ENCODE results near the gene TRIM65. TPM values are rescaled to one million over a fixed set of nuclear protein-coding genes. Genes with fewer than 3 reads are reported as not detected.

Gene TRIM65
- total and polyA plus RNA-seq, 2 of the 13 experiments (the other 11 are each of a cell fraction or from before 2014, with no cell fraction given): 10.3 to 22.4 TPM

DNA sequence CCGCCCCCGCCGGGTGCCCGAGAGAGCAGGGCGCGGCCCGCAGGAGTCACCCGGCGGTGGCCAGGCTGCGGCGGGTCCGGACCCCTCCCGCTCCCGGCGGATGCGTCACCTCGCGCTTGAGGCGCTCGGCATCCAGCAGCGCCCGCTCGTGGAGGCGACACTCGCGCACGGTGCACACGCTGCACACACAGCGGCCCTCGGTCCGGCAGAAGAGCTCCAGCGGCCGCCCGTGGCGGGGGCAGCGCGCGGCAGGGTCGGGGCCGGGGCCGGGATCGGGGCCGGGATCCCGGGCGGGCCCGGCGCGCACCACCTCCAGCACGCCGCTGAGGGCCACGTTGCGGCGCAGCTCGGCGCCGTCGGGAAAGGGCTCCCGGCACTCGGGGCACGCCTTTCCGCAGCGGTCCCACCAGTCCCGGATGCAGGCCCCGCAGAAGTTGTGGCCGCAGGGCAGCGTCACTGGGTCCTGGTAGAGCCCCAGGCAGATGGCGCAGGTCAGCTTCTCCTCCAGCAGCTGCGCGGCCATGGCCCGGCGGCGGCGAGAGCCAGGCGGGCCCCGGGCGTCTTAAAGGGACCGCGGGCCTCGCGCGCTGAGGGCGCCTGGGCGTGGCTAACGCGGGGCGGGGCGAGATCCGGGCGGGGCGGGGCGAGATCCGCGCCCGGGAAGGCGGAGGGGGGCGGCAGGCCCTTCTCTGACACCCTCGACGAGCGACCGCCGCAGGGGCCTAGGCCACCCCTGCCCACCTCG is at the start of gene TRIM65 (continued):
- TF ChIP-seq, protein P1, sequence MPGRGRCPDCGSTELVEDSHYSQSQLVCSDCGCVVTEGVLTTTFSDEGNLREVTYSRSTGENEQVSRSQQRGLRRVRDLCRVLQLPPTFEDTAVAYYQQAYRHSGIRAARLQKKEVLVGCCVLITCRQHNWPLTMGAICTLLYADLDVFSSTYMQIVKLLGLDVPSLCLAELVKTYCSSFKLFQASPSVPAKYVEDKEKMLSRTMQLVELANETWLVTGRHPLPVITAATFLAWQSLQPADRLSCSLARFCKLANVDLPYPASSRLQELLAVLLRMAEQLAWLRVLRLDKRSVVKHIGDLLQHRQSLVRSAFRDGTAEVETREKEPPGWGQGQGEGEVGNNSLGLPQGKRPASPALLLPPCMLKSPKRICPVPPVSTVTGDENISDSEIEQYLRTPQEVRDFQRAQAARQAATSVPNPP (CRISPR knock-in tag; IDR thresholded peaks at IDR 0.05): peak; percentile 64
- TF ChIP-seq ZNF232 (CRISPR knock-in tag; IDR thresholded peaks at IDR 0.05; ENCODE audit: borderline replicate concordance) (peak; percentile 68; the same call in 1 of the 2 replicates), POLR2AphosphoS2 (IDR thresholded peaks at IDR 0.05; ENCODE audit: low read depth, low read length) (no peak), MED13 (CRISPR knock-in tag; IDR thresholded peaks at IDR 0.05) (peak; percentile 73; the same call in 1 of the 2 replicates), ZNF367 (CRISPR knock-in tag; IDR thresholded peaks at IDR 0.05; ENCODE audit: borderline replicate concordance) (no peak), YEATS4 (CRISPR knock-in tag; IDR thresholded peaks at IDR 0.05; ENCODE audit: borderline replicate concordance) (peak; percentile 90), DPF2 (CRISPR knock-in tag; IDR thresholded peaks at IDR 0.05; ENCODE audit: borderline replicate concordance, low read depth) (no peak), ZBTB7B (CRISPR knock-in tag; IDR thresholded peaks at IDR 0.05) (0 out of 2 replicates have a peak, but pooled peaks have one; percentile 38), ZNF138 (CRISPR knock-in tag; IDR thresholded peaks at IDR 0.05; ENCODE audit: low read depth) (peak; percentile 49; the same call in 1 of the 2 replicates), ZBTB42 (CRISPR knock-in tag; IDR thresholded peaks at IDR 0.05) (no peak), RCOR2 (CRISPR knock-in tag; IDR thresholded peaks at IDR 0.05) (no peak)
- TF ChIP-seq, protein P2, sequence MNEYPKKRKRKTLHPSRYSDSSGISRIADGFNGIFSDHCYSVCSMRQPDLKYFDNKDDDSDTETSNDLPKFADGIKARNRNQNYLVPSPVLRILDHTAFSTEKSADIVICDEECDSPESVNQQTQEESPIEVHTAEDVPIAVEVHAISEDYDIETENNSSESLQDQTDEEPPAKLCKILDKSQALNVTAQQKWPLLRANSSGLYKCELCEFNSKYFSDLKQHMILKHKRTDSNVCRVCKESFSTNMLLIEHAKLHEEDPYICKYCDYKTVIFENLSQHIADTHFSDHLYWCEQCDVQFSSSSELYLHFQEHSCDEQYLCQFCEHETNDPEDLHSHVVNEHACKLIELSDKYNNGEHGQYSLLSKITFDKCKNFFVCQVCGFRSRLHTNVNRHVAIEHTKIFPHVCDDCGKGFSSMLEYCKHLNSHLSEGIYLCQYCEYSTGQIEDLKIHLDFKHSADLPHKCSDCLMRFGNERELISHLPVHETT (CRISPR knock-in tag; conservative IDR thresholded peaks at IDR 0.05): 0 out of 2 replicates have a peak, but pooled peaks have one; percentile 20
- TF ChIP-seq, protein P3, sequence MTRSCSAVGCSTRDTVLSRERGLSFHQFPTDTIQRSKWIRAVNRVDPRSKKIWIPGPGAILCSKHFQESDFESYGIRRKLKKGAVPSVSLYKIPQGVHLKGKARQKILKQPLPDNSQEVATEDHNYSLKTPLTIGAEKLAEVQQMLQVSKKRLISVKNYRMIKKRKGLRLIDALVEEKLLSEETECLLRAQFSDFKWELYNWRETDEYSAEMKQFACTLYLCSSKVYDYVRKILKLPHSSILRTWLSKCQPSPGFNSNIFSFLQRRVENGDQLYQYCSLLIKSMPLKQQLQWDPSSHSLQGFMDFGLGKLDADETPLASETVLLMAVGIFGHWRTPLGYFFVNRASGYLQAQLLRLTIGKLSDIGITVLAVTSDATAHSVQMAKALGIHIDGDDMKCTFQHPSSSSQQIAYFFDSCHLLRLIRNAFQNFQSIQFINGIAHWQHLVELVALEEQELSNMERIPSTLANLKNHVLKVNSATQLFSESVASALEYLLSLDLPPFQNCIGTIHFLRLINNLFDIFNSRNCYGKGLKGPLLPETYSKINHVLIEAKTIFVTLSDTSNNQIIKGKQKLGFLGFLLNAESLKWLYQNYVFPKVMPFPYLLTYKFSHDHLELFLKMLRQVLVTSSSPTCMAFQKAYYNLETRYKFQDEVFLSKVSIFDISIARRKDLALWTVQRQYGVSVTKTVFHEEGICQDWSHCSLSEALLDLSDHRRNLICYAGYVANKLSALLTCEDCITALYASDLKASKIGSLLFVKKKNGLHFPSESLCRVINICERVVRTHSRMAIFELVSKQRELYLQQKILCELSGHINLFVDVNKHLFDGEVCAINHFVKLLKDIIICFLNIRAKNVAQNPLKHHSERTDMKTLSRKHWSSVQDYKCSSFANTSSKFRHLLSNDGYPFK (CRISPR knock-in tag; IDR thresholded peaks at IDR 0.05; ENCODE audit: borderline replicate concordance): no peak
- TF ChIP-seq, protein P4, sequence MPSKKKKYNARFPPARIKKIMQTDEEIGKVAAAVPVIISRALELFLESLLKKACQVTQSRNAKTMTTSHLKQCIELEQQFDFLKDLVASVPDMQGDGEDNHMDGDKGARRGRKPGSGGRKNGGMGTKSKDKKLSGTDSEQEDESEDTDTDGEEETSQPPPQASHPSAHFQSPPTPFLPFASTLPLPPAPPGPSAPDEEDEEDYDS (CRISPR knock-in tag; IDR thresholded peaks at IDR 0.05): peak; percentile 87
- TF ChIP-seq, protein P5, sequence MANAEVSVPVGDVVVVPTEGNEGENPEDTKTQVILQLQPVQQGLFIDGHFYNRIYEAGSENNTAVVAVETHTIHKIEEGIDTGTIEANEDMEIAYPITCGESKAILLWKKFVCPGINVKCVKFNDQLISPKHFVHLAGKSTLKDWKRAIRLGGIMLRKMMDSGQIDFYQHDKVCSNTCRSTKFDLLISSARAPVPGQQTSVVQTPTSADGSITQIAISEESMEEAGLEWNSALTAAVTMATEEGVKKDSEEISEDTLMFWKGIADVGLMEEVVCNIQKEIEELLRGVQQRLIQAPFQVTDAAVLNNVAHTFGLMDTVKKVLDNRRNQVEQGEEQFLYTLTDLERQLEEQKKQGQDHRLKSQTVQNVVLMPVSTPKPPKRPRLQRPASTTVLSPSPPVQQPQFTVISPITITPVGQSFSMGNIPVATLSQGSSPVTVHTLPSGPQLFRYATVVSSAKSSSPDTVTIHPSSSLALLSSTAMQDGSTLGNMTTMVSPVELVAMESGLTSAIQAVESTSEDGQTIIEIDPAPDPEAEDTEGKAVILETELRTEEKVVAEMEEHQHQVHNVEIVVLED (CRISPR knock-in tag; IDR thresholded peaks at IDR 0.05; ENCODE audit: borderline replicate concordance): peak; percentile 65
- TF ChIP-seq, protein P6, sequence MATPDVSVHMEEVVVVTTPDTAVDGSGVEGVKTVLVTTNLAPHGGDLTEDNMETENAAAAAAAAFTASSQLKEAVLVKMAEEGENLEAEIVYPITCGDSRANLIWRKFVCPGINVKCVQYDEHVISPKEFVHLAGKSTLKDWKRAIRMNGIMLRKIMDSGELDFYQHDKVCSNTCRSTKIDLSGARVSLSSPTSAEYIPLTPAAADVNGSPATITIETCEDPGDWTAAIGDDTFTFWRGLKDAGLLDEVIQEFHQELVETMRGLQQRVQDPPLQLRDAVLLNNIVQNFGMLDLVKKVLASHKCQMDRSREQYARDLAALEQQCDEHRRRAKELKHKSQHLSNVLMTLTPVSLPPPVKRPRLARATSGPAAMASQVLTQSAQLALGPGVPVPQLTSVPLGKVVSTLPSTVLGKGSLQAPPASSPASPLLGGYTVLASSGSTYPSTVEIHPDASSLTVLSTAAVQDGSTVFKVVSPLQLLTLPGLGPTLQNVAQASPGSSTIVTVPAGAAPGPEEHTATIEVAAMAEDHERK (CRISPR knock-in tag; IDR thresholded peaks at IDR 0.05; ENCODE audit: low read depth): no peak
- TF ChIP-seq, protein P7, sequence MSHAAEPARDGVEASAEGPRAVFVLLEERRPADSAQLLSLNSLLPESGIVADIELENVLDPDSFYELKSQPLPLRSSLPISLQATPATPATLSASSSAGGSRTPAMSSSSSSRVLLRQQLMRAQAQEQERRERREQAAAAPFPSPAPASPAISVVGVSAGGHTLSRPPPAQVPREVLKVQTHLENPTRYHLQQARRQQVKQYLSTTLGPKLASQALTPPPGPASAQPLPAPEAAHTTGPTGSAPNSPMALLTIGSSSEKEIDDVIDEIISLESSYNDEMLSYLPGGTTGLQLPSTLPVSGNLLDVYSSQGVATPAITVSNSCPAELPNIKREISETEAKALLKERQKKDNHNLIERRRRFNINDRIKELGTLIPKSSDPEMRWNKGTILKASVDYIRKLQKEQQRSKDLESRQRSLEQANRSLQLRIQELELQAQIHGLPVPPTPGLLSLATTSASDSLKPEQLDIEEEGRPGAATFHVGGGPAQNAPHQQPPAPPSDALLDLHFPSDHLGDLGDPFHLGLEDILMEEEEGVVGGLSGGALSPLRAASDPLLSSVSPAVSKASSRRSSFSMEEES (CRISPR knock-in tag; IDR thresholded peaks at IDR 0.05): no peak

Measured in HepG2 (cell line).